ENCODE data around the gene CUL3. TPM values are rescaled to one million over a fixed set of nuclear protein-coding genes. Genes with fewer than 3 reads are reported as not detected.
"Not testable (repeated sequence)": the region's sequence is repeated elsewhere in the genome, so short reads cannot be mapped to it uniquely, and the experiment has no call there.

CUL3 gene
- total RNA-seq, 1 experiment from 2014 or later = 86.2 TPM

DNA sequence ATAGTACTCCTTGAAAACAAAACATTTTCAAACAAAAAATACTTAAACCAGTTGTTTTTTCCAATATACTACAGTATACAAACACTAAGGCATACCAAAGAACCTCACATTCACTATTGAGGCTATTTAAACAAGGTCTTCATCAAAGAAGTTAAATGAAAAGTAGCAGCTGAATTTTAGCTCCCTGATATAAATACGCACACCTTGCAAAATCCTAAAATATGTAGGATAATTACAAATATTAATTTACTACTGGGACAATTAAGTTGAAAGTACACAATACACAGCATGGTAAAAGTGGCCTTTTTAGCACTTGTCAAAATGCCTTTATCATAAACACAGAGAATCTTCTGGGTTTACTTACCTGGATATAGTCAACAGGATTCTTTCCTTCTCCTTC is 78.7 kb downstream of the CUL3 start (continued):
- TF ChIP-seq, protein P1, sequence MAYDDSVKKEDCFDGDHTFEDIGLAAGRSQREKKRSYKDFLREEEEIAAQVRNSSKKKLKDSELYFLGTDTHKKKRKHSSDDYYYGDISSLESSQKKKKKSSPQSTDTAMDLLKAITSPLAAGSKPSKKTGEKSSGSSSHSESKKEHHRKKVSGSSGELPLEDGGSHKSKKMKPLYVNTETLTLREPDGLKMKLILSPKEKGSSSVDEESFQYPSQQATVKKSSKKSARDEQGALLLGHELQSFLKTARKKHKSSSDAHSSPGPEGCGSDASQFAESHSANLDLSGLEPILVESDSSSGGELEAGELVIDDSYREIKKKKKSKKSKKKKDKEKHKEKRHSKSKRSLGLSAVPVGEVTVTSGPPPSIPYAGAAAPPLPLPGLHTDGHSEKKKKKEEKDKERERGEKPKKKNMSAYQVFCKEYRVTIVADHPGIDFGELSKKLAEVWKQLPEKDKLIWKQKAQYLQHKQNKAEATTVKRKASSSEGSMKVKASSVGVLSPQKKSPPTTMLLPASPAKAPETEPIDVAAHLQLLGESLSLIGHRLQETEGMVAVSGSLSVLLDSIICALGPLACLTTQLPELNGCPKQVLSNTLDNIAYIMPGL (CRISPR knock-in tag; IDR thresholded peaks at IDR 0.05) = no peak
- TF ChIP-seq, protein P2, sequence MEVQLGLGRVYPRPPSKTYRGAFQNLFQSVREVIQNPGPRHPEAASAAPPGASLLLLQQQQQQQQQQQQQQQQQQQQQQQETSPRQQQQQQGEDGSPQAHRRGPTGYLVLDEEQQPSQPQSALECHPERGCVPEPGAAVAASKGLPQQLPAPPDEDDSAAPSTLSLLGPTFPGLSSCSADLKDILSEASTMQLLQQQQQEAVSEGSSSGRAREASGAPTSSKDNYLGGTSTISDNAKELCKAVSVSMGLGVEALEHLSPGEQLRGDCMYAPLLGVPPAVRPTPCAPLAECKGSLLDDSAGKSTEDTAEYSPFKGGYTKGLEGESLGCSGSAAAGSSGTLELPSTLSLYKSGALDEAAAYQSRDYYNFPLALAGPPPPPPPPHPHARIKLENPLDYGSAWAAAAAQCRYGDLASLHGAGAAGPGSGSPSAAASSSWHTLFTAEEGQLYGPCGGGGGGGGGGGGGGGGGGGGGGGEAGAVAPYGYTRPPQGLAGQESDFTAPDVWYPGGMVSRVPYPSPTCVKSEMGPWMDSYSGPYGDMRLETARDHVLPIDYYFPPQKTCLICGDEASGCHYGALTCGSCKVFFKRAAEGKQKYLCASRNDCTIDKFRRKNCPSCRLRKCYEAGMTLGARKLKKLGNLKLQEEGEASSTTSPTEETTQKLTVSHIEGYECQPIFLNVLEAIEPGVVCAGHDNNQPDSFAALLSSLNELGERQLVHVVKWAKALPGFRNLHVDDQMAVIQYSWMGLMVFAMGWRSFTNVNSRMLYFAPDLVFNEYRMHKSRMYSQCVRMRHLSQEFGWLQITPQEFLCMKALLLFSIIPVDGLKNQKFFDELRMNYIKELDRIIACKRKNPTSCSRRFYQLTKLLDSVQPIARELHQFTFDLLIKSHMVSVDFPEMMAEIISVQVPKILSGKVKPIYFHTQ (CRISPR knock-in tag; IDR thresholded peaks at IDR 0.05) = no peak
- no peak for TF ChIP-seq RORB (CRISPR knock-in tag; IDR thresholded peaks at IDR 0.05)

DNA sequence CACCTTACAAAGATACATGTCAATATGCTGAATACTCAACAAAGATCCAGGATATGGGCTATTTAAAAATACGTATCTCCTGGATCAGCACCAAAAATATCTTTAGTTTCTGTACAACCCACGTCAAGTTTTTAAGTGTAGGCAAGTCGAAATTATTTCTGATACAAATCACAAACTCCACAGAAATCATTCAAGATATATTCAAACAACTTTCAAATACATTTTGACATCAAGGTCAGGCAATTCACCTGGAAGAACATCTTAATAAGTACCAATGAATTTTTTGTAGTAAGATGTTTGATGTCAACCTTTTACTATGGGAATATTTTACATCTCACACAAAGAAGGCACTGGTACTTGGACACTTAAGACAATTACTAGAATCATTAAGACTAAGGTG is 86.2 kb downstream of the CUL3 start:
- ATAC-seq = no peak
- peaks cover 40% of the 10 kb centered on the region for H3K36me3 Mint-ChIP-seq

DNA sequence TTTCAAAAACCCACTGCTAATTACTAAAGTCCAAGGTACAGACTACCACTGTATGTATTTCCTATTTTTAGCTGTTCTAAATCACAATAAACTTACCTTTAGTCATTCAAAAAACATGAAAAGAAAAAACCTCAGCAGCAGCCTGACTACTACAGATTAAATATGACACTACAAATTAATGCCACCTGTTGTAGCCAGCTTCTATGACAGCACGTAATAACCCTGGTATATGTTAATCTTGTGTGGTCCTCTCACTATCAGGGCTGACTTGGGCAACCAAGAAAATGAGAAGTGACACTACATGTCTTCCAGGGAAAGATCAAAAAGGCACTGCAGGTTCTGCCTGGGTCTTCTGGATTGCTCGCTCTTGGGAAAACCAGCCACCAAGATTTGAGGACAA is 92.6 kb downstream of the CUL3 start:
- H3K4me3 Mint-ChIP-seq = no peak overlapping the region
- POLR2A ChIA-PET = no interaction called here
- ATAC-seq = no peak
- peaks cover 20% of the 10 kb centered on the region for H3K4me1 Mint-ChIP-seq
- no peaks in the 10 kb centered on the region for H3K27me3 Mint-ChIP-seq (ENCODE audit: low read depth)
- peaks cover 35% of the 10 kb centered on the region for H3K36me3 Mint-ChIP-seq
- H3K9me3 Mint-ChIP-seq = peaks cover 11% of the 10 kb centered on the region
- peak overlapping the region; percentile 58; the same call in 1 of the 2 replicates for H3K27ac Mint-ChIP-seq
- DNase-seq (ENCODE audit: low spot score) = no peak
- CTCF ChIA-PET = no interaction called here
- TF ChIP-seq, protein P3, sequence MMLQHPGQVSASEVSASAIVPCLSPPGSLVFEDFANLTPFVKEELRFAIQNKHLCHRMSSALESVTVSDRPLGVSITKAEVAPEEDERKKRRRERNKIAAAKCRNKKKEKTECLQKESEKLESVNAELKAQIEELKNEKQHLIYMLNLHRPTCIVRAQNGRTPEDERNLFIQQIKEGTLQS (CRISPR knock-in tag; conservative IDR thresholded peaks at IDR 0.05) = no peak
- TF ChIP-seq ZNF671 (CRISPR knock-in tag; IDR thresholded peaks at IDR 0.05) = no peak
- TF ChIP-seq RELA (CRISPR knock-in tag; IDR thresholded peaks at IDR 0.05; ENCODE audit: borderline replicate concordance) = no peak
- TF ChIP-seq, protein P4, sequence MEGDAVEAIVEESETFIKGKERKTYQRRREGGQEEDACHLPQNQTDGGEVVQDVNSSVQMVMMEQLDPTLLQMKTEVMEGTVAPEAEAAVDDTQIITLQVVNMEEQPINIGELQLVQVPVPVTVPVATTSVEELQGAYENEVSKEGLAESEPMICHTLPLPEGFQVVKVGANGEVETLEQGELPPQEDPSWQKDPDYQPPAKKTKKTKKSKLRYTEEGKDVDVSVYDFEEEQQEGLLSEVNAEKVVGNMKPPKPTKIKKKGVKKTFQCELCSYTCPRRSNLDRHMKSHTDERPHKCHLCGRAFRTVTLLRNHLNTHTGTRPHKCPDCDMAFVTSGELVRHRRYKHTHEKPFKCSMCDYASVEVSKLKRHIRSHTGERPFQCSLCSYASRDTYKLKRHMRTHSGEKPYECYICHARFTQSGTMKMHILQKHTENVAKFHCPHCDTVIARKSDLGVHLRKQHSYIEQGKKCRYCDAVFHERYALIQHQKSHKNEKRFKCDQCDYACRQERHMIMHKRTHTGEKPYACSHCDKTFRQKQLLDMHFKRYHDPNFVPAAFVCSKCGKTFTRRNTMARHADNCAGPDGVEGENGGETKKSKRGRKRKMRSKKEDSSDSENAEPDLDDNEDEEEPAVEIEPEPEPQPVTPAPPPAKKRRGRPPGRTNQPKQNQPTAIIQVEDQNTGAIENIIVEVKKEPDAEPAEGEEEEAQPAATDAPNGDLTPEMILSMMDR (IDR thresholded peaks at IDR 0.05) = no peak
- no peak for TF ChIP-seq SOX15 (CRISPR knock-in tag; IDR thresholded peaks at IDR 0.05)
- TF ChIP-seq, protein P5, sequence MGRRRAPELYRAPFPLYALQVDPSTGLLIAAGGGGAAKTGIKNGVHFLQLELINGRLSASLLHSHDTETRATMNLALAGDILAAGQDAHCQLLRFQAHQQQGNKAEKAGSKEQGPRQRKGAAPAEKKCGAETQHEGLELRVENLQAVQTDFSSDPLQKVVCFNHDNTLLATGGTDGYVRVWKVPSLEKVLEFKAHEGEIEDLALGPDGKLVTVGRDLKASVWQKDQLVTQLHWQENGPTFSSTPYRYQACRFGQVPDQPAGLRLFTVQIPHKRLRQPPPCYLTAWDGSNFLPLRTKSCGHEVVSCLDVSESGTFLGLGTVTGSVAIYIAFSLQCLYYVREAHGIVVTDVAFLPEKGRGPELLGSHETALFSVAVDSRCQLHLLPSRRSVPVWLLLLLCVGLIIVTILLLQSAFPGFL (CRISPR knock-in tag; IDR thresholded peaks at IDR 0.05; ENCODE audit: borderline replicate concordance) = no peak
- TF ChIP-seq SMAD4 (CRISPR knock-in tag; IDR thresholded peaks at IDR 0.05) = no peak
- TF ChIP-seq ATF1 (CRISPR knock-in tag; IDR thresholded peaks at IDR 0.05) = no peak
- no peak for TF ChIP-seq FOXP1 (CRISPR knock-in tag; IDR thresholded peaks at IDR 0.05; ENCODE audit: borderline replicate concordance)
- TF ChIP-seq ZNF423 (CRISPR knock-in tag; IDR thresholded peaks at IDR 0.05) = no peak
- no peak for TF ChIP-seq TEAD1 (CRISPR knock-in tag; IDR thresholded peaks at IDR 0.05)
- TF ChIP-seq OVOL2 (CRISPR knock-in tag; IDR thresholded peaks at IDR 0.05; ENCODE audit: borderline replicate concordance) = no peak

More for the DNA sequence above, 86.2 kb downstream of the CUL3 start:
- ChIA-PET POLR2A (no interaction called here), CTCF (no interaction called here)
- no peak overlapping the region for H3K4me3 Mint-ChIP-seq
- H3K27me3 Mint-ChIP-seq (ENCODE audit: low read depth) = no peaks in the 10 kb centered on the region
- no peaks in the 10 kb centered on the region for H3K4me1 Mint-ChIP-seq
- H3K9me3 Mint-ChIP-seq = no peaks in the 10 kb centered on the region
- DNase-seq (ENCODE audit: low spot score) = no peak
- no peak for TF ChIP-seq ZNF423 (CRISPR knock-in tag; IDR thresholded peaks at IDR 0.05)
- no peak for TF ChIP-seq ZNF671 (CRISPR knock-in tag; IDR thresholded peaks at IDR 0.05)
- TF ChIP-seq OVOL2 (CRISPR knock-in tag; IDR thresholded peaks at IDR 0.05; ENCODE audit: borderline replicate concordance) = no peak
- no peak for TF ChIP-seq CREM (CRISPR knock-in tag; IDR thresholded peaks at IDR 0.05)
- no peak for TF ChIP-seq NFYB (CRISPR knock-in tag; conservative IDR thresholded peaks at IDR 0.05; ENCODE audit: low read depth)
- TF ChIP-seq CREB1 (CRISPR knock-in tag; IDR thresholded peaks at IDR 0.05) = no peak
- no peak for TF ChIP-seq GRHL2 (CRISPR knock-in tag; IDR thresholded peaks at IDR 0.05; ENCODE audit: insufficient replicate concordance, severe bottlenecking)
- H3K27ac Mint-ChIP-seq = no peak overlapping the region

DNA sequence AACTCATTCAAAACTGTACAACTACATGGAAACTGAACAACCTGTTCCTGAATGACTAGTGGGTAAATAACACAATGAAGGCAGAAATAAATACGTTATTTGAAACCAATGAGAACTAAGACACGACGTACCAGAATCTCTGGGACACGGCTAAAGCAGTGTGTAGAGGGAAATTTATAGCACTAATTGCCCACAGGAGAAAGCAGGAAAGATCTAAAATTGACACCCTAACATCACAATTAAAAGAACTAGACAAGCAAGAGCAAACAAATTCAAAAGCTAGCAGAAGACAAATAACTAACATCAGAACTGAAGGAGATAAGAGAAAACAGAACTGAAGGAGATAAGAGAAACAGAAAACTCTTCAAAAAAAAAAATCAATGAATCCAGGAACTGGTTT is 97.2 kb downstream of the CUL3 start:
- POLR2A ChIA-PET, CTCF ChIA-PET: not testable (repeated sequence)

More for the DNA sequence above, 97.2 kb downstream of the CUL3 start:
- H3K27ac Mint-ChIP-seq; ATAC-seq; H3K27me3 Mint-ChIP-seq (ENCODE audit: low read depth); H3K4me3 Mint-ChIP-seq; DNase-seq (ENCODE audit: low spot score): not testable (repeated sequence)
- H3K4me1 Mint-ChIP-seq = peaks cover 45% of the 10 kb centered on the region
- H3K9me3 Mint-ChIP-seq = peaks cover 22% of the 10 kb centered on the region
- H3K36me3 Mint-ChIP-seq = peaks cover 41% of the 10 kb centered on the region

All from WTC11 (cell line).